HS-5 (cell line): ENCODE measurements around the gene L3MBTL4.

Experiments used
- DNase-seq: peaks from one replicate; pipeline ENCODE4 v3.0.0-alpha.2; 2012; ENCODE audit warnings: low read depth

Gene L3MBTL4

GRCh38 chr18:5986257-5986931, 428.3 kb downstream of the L3MBTL4 start:
- DNase-seq = no peak

GRCh38 chr18:5984245-5984644, 430.5 kb downstream of the L3MBTL4 start:
- no peak for DNase-seq

- no peak for DNase-seq
These were observed 431.2 kb downstream of the L3MBTL4 start for GRCh38 chr18:5983488-5983887.

GRCh38 chr18:5982332-5982731, 432.4 kb downstream of the L3MBTL4 start:
- no peak for DNase-seq

GRCh38 chr18:5980721-5981120, 434.0 kb downstream of the L3MBTL4 start:
- DNase-seq = no peak

- no peak for DNase-seq
These were observed 434.7 kb downstream of the L3MBTL4 start for GRCh38 chr18:5979971-5980457.

GRCh38 chr18:5979176-5979888, 435.4 kb downstream of the L3MBTL4 start:
- no peak for DNase-seq

GRCh38 chr18:5977022-5977421, 437.7 kb downstream of the L3MBTL4 start:
- DNase-seq = no peak

- DNase-seq = peak; percentile 23
These were observed 439.4 kb downstream of the L3MBTL4 start for GRCh38 chr18:5975111-5976002.

GRCh38 chr18:5974696-5975095, 440.0 kb downstream of the L3MBTL4 start:
- DNase-seq = no peak

GRCh38 chr18:5973099-5973498, 441.6 kb downstream of the L3MBTL4 start:
- DNase-seq = no peak

GRCh38 chr18:5972298-5972697, 442.4 kb downstream of the L3MBTL4 start:
- DNase-seq = no peak

- DNase-seq = no peak
These were observed 444.7 kb downstream of the L3MBTL4 start for GRCh38 chr18:5969989-5970403.

GRCh38 chr18:5969355-5969988, 445.2 kb downstream of the L3MBTL4 start:
- DNase-seq = no peak

GRCh38 chr18:5967666-5968065, 447.0 kb downstream of the L3MBTL4 start:
- no peak for DNase-seq

- no peak for DNase-seq
These were observed 447.7 kb downstream of the L3MBTL4 start for GRCh38 chr18:5967007-5967406.

- no peak for DNase-seq
These were observed 448.2 kb downstream of the L3MBTL4 start for GRCh38 chr18:5966514-5966913.

GRCh38 chr18:5964996-5965395, 449.7 kb downstream of the L3MBTL4 start:
- no peak for DNase-seq

GRCh38 chr18:5964596-5964995, 450.1 kb downstream of the L3MBTL4 start:
- no peak for DNase-seq

GRCh38 chr18:5964108-5964507, 450.6 kb downstream of the L3MBTL4 start:
- DNase-seq = no peak

GRCh38 chr18:5963267-5963666, 451.4 kb downstream of the L3MBTL4 start:
- no peak for DNase-seq

- DNase-seq = no peak
These were observed 452.3 kb downstream of the L3MBTL4 start for GRCh38 chr18:5962362-5962761.
